Activated CD4-positive, CD25-positive, alpha-beta regulatory T cell (primary cell): ENCODE measurements around the gene GPR78.
"Not testable (repeated sequence)": the region's sequence is repeated elsewhere in the genome, so short reads cannot be mapped to it uniquely, and the experiment has no call there.

Experiments
- DNase-seq, 4 experiments: peaks; one replicate each; lab custom pipeline; 2025; lab: John Stamatoyannopoulos, UW

GPR78 gene

GRCh38 chr4:8564595-8564994 lies 15.6 kb upstream of the GPR78 start:
- DNase-seq = no peak

GRCh38 chr4:8568068-8568668 lies 12.0 kb upstream of the GPR78 start:
- no peak for DNase-seq

GRCh38 chr4:8570201-8570600 lies 10.0 kb upstream of the GPR78 start:
- DNase-seq = no peak

- DNase-seq = no peak
Measured at GRCh38 chr4:8571702-8572685, 8.2 kb upstream of the GPR78 start.

- no peak for DNase-seq
Measured at GRCh38 chr4:8573266-8573665, 6.9 kb upstream of the GPR78 start.

- DNase-seq = no peak
Measured at GRCh38 chr4:8574796-8575370, 5.3 kb upstream of the GPR78 start.

GRCh38 chr4:8575457-8575856 lies 4.7 kb upstream of the GPR78 start:
- no peak for DNase-seq

GRCh38 chr4:8576591-8576990 lies 3.6 kb upstream of the GPR78 start:
- not testable (repeated sequence) for DNase-seq

- DNase-seq = no peak
Measured at GRCh38 chr4:8577046-8577445, 3.1 kb upstream of the GPR78 start.

- no peak for DNase-seq
Measured at GRCh38 chr4:8577972-8578371, 2.2 kb upstream of the GPR78 start.

- no peak for DNase-seq
Measured at GRCh38 chr4:8578717-8579116, 1.5 kb upstream of the GPR78 start.

- no peak for DNase-seq
Measured at GRCh38 chr4:8579526-8580320, 469 bp upstream of the GPR78 start.

GRCh38 chr4:8581094-8581861 lies 1.1 kb downstream of the GPR78 start:
- DNase-seq = no peak

GRCh38 chr4:8582016-8582415 lies 1.8 kb downstream of the GPR78 start:
- DNase-seq = no peak

GRCh38 chr4:8582436-8582835 lies 2.2 kb downstream of the GPR78 start:
- no peak for DNase-seq

- no peak for DNase-seq
Measured at GRCh38 chr4:8582941-8583654, 2.9 kb downstream of the GPR78 start.

- no peak for DNase-seq
Measured at GRCh38 chr4:8583655-8584025, 3.4 kb downstream of the GPR78 start.

GRCh38 chr4:8585186-8585585 lies 5.0 kb downstream of the GPR78 start:
- DNase-seq = no peak

GRCh38 chr4:8585721-8586212 lies 5.6 kb downstream of the GPR78 start:
- no peak for DNase-seq

- no peak for DNase-seq
Measured at GRCh38 chr4:8586246-8586645, 6.1 kb downstream of the GPR78 start.
